Fibroblast of lung (primary cell): ENCODE measurements around the gene TPD52L2.

Source experiments
- CTCF ChIP-seq, 2 donors: IDR thresholded peaks in 1 of 2; conservative IDR thresholded peaks in 1 of 2; 1 replicate in 1 of 2; 2 replicates in 1 of 2; pipeline ENCODE4 v1.5.1; 2011 to 2012; ENCODE audit warnings: low read length in 2 of 2, control low read depth in 1 of 2, inconsistent platforms in 1 of 2, low read depth in 1 of 2, mild to moderate bottlenecking in 1 of 2
- EZH2 ChIP-seq: IDR thresholded peaks from 2 replicates; pipeline ENCODE4 v1.5.1; 2012; ENCODE audit warnings: low read length, control low read depth, mild to moderate bottlenecking; ENCODE audit errors: missing control alignments

- TF ChIP-seq CTCF (conservative IDR thresholded peaks at IDR 0.05 in 1 of 2, IDR thresholded peaks at IDR 0.05 in 1 of 2; ENCODE audit: low read depth in 1 of 2, low read length in 2 of 2) = no peak
- no peak for TF ChIP-seq EZH2
Measured at GRCh38 chr20:63831993-63832686, 32.9 kb upstream of the TPD52L2 start.
